SK-N-MC (cell line): ENCODE results near the gene IL17RD.

Experiments
- EZH2 ChIP-seq: fragments of 200-600 bp; sonication (generic); IDR thresholded peaks from one replicate; pipeline ENCODE4 v1.6.1; 2017; ENCODE audit warnings: antibody characterized with exemption
- POLR2AphosphoS5 ChIP-seq: IDR thresholded peaks from 2 replicates; pipeline ENCODE4 v1.6.1; 2012; ENCODE audit warnings: mild to moderate bottlenecking, low read depth, low read length, borderline replicate concordance

GRCh38 chr3:57078344-57078634 lies 86.9 kb downstream of the IL17RD start:
- TF ChIP-seq POLR2AphosphoS5 (no peak), EZH2 (no peak)
